Measurements from ENCODE around the gene LMBRD2.

GRCh38 chr5:36177715-36178523 lies 26.2 kb upstream of the LMBRD2 start:
- no peak for TF ChIP-seq POLR2A (IDR thresholded peaks at IDR 0.05)
- TF ChIP-seq CTCF (IDR thresholded peaks at IDR 0.05): peak; percentile 33 to 68 (median 50)
